Stimulated activated CD4-positive, alpha-beta T cell treated with anti-CD3 and anti-CD28 coated beads, Interleukin-1b, Interleukin-23, amount 100 ng/mL, for 1 hour (primary cell): Measurements from ENCODE around the gene COMMD3.

Experiments used
- DNase-seq, 2 donors: peaks; one replicate each; pipeline ENCODE4 v3.0.0-alpha.2; 2020; ENCODE audit warnings: low read depth in 2 of 2

Gene COMMD3

DNA sequence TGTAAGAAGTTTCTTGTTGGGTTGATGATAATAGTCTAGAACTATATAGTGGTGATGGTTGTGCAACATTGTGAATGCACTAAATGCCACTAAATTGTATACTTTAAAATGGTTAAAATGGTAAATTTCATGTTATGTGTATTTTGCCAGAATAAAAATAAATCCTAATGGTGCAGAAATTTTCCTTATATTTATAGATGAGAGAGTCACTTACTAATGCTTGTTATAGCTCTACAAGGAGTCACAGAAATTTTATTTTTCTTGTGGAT, 50.2 kb downstream of the COMMD3 start:
- no peak for DNase-seq

DNA sequence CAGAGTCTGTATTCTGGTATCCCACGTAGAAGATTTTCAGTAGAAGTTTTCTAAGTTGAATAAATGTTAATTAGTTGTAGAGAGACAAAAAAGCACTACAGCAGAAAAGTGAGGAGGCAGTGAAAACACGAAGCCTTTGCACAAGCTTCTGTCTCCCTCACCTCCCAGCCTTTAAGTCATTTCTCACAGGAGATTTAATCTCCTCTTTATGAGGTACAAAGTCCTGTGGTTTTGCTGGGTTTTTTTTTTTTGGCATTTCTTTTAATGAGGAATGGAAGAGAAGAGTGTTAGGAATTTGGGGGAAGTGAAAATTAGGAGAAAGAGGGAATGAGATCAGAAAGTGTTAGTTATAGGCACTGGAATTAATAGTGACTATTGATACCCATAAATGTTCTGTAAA, 50.6 kb downstream of the COMMD3 start:
- no peak for DNase-seq

DNA sequence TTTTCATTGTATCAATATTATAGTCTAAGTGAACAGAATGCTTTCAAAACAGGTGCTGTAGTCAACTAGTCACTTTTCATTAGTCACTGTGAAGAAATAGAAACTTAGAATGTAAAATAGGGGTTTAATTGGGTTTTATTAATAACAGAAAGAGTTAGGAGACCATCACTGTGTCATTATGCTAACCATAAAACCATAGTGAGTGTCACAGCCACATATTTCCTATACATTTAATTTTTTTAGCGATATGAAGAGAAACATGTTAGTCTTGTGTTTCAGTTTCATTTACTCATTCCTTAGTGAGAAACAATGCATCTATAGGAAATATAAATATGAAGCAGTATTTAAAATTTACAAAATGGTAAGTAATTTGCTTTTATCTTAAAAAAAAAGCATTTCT, 51.3 kb downstream of the COMMD3 start:
- no peak for DNase-seq

DNA sequence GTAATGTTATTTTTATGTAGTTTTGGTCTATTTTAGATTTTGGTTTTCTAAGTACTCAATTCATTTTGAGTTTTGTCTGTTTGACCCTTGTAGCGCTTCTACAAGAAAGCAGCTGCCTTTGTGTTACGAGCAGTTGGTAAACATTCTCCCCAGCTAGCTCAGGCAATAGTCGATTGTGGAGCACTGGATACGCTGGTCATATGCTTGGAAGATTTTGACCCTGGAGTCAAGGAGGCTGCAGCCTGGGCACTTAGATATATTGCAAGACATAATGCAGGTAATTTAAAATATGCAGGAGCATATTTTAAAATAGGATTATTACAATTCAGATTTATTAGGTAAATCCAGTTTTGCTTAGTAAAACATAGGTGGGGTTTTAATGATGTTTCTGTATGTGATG, 52.2 kb downstream of the COMMD3 start:
- DNase-seq, result no peak

DNA sequence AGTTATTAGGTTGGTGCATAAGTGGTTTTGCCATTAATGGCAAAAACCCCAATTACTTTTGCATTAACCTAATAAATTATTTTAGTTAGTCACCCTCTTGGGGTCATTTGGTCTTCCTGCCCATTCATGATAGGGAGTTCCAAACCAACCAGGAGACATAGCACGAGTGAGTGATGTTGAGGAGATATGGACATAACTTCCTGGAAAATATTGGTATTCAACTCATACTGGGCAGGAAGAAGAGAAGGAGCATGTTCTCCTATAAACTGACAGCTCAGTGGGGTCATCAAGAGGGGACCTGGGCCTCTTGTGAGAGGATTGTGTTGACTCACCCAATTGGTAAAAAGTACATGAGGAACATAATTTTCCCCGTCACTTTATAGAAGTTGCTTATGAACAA, 52.8 kb downstream of the COMMD3 start:
- no peak for DNase-seq

DNA sequence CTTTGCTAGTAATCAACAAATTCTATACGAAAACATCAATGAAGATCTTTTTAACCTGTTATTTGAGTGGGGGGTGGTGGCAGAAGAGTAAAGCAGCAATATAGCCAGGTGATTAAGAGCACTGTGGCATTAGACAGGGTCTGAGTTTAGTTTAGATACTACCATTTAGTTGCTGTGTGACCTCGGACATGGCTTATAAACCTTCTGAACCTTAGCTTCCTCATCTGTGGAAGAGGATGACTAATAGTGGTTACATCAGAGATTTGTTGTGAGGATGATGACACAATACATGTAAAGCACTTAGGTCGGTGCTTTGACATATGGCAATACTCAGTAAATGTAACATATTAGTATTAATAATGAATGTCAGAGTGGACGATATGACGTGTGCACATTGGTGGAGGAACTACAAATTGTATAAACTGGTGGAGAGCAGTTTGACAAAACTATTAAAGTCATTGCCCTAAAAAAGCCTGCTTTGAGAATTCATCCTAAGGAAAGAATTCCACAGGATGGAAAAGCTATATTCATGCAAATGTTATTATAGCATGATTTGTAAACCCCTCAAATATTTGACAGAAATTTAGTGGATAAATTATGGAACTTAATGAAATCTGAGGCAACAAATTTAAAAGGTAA, 53.4 kb downstream of the COMMD3 start:
- no peak for DNase-seq
